Ovary (tissue), 9 donors: ENCODE measurements around the gene UNC5B. TPM values are rescaled to one million over a fixed set of nuclear protein-coding genes. Genes with fewer than 3 reads are reported as not detected.

Experiments
- DNase-seq, 5 donors: peaks; one replicate each; pipeline ENCODE4 v3.0.0-alpha.2; 2019 to 2020
- H3K27ac ChIP-seq, 2 donors: fragments of 200-600 bp; one replicate each; pipeline versions ENCODE4 v1.5.1 to v1.8.0; 2019 to 2022
- H3K27me3 ChIP-seq: fragments of 200-600 bp; one replicate; pipeline ENCODE4 v1.8.0; 2022
- H3K36me3 ChIP-seq: fragments of 200-600 bp; sonication (generic); one replicate; pipeline ENCODE4 v1.5.1; 2019
- H3K4me1 ChIP-seq: one replicate; pipeline ENCODE4 v1.8.1; 2013; ENCODE audit warnings: mild to moderate bottlenecking, moderate library complexity; ENCODE audit not compliant: insufficient read depth
- H3K4me3 ChIP-seq: fragments of 200-600 bp; sonication (generic); one replicate; pipeline ENCODE4 v1.5.1; 2017
- H3K9me3 ChIP-seq, 2 donors: fragments of 200-600 bp in 1 of 2; sonication (generic) in 1 of 2; one replicate each; pipeline versions ENCODE4 v1.5.1 to v1.8.1; 2013 to 2019; ENCODE audit warnings: mild to moderate bottlenecking in 1 of 2, moderate library complexity in 1 of 2
- CTCF ChIP-seq, 3 donors: fragments of 450-650 bp in 2 of 3; fragments of 200-600 bp in 1 of 3; IDR thresholded peaks; one replicate each; pipeline versions ENCODE4 v1.5.1 to v1.8.0; 2016 to 2022; ENCODE audit warnings: antibody characterized with exemption in 3 of 3, mild to moderate bottlenecking in 1 of 3
- EP300 ChIP-seq: sonication (generic); formaldehyde crosslinking; IDR thresholded peaks from one replicate; pipeline ENCODE4 v1.6.1; 2017; ENCODE audit warnings: antibody characterized with exemption
- POLR2A ChIP-seq: fragments of 450-650 bp; IDR thresholded peaks from one replicate; pipeline ENCODE4 v1.6.1; 2017; ENCODE audit warnings: antibody characterized with exemption, mild to moderate bottlenecking, moderate library complexity
- WGBS, 3 donors: extraction: QIAGEN DNeasy Blood & Tissue Kit in 1 of 3; methylation state at CpG; one replicate each; pipeline versions ENCODE4 v1.1.5 to v1.1.7; 2013 to 2017; 5-methylcytosine and 5-hydroxymethylcytosine counted together
- intact Hi-C, 4 donors: fragments of 100-400 bp; cut with DNase I; formaldehyde crosslinking; loops; one replicate each; pipeline versions ENCODE4 v1.11.0 to v1.15.1; 2022 to 2023
- polyA plus RNA-seq, 2 donors: library from polyadenylated mRNA; stranded (reverse); fragments of 200-250 nt in 1 of 2; fragments of 350-450 nt in 1 of 2; fragmentation: Illumina TruSeq in 1 of 2; extraction: RNeasy Lipid Tissue Mini Kit (QIAGEN cat#74804) in 1 of 2; gene quantifications; one replicate each; pipeline ENCODE4 v1.2.3, GENCODE V29; 2013 to 2014
- total RNA-seq, 7 donors: library from RNA; depleted of rRNA in 2 of 7; stranded (reverse); fragments of >200 nt in 2 of 7; fragmentation: NEBNext Ultra II Directional in 3 of 7; extraction: Animal tissue kit (Norgen Biotek cat#: 25700) in 3 of 7; gene quantifications; one replicate each; pipeline versions ENCODE4 v1.1.0 to v1.2.4, GENCODE V29; 2016 to 2023
- donor health status: DM: no; HTN: no; CAD: no; lungs with moderate emphysema.
- donor health status: DM: no; HTN: no; CAD: no.
- donor health status: Bipolar disorder and iron deficiency.
- donor health status: DM: yes; HTN: yes; CAD: no.
- donor health status: DM: no; HTN: no; CAD: no.
- donor health status: DM: yes; HTN: yes; CAD: no.

The UNC5B gene
- total and polyA plus RNA-seq, 9 donors: 2.7 to 48.0 (median 6.3) TPM

- intact Hi-C loops: no loop called here
- H3K4me1 ChIP-seq: no peaks in the 10 kb centered on the region
- TF ChIP-seq CTCF (IDR thresholded peaks at IDR 0.05) (no peak), POLR2A (no peak), EP300 (no peak)
- H3K4me3 ChIP-seq: no peak overlapping the region
- no peaks in the 10 kb centered on the region for H3K9me3 ChIP-seq
- H3K36me3 ChIP-seq: no peaks in the 10 kb centered on the region
- 93 to 96% (median 94%) methylated on average over 4 of the region's 4 CpGs for WGBS, 3 donors
- H3K27me3 ChIP-seq: no peaks in the 10 kb centered on the region
- no peak overlapping the region for H3K27ac ChIP-seq
- DNase-seq: peak in 2 of 5 donors; percentile 5 to 21
These were observed 11.1 kb downstream of the UNC5B start for GRCh38 chr10:71223347-71224058.

- Histone ChIP-seq H3K4me1 (no peaks in the 10 kb centered on the region), H3K4me3 (no peak overlapping the region), H3K36me3 (no peaks in the 10 kb centered on the region), H3K9me3 (no peaks in the 10 kb centered on the region), H3K27me3 (no peaks in the 10 kb centered on the region), H3K27ac (no peak overlapping the region)
- DNase-seq: peak in 2 of 5 donors; percentile 11 to 14
- intact Hi-C loops: no loop called here
- TF ChIP-seq CTCF (IDR thresholded peaks at IDR 0.05) (no peak), EP300 (no peak), POLR2A (no peak)
- WGBS, 3 donors: 74 to 79% (median 76%) methylated on average over 12 of the region's 12 CpGs
These were observed 13.1 kb downstream of the UNC5B start for GRCh38 chr10:71225291-71226058.

- peak in 1 of 5 donors; percentile 14 for DNase-seq
- TF ChIP-seq CTCF (IDR thresholded peaks at IDR 0.05) (no peak), POLR2A (no peak), EP300 (no peak)
- Histone ChIP-seq H3K4me3 (no peak overlapping the region), H3K4me1 (no peaks in the 10 kb centered on the region), H3K9me3 (no peaks in the 10 kb centered on the region), H3K27ac (no peak overlapping the region), H3K36me3 (no peaks in the 10 kb centered on the region), H3K27me3 (no peaks in the 10 kb centered on the region)
- intact Hi-C loops: no loop called here
- 85 to 86% (median 86%) methylated on average over 16 of the region's 16 CpGs for WGBS, 3 donors
These were observed 16.7 kb downstream of the UNC5B start for GRCh38 chr10:71228875-71229675.
